BJ (cell line): ENCODE results near the gene HSPB2. TPM values are rescaled to one million over a fixed set of nuclear protein-coding genes. Genes with fewer than 3 reads are reported as not detected.

Experiments
- CTCF ChIA-PET: fragments of 350-600 bp; formaldehyde crosslinking; extraction: SDS; loops from one replicate; lab custom pipeline; 2021; ENCODE audit warnings: antibody characterized with exemption, inconsistent platforms; lab: Yijun Ruan, JAX
- POLR2A ChIA-PET: fragments of 300-600 bp; sonication (Branson Sonifier 250); formaldehyde crosslinking; extraction: SDS; loops from one replicate; lab custom pipeline; 2021; ENCODE audit warnings: antibody characterized with exemption; lab: Charles Lee
- DNase-seq: peaks from one replicate; pipeline ENCODE4 v3.0.0-alpha.2; 2011; ENCODE audit warnings: low read depth
- H3K27me3 ChIP-seq: 2 replicates; pipeline ENCODE4 v1.6.0; 2011; ENCODE audit warnings: low read length; ENCODE audit not compliant: control insufficient read depth, insufficient read depth
- H3K36me3 ChIP-seq: 2 replicates; pipeline ENCODE4 v1.5.1; 2011; ENCODE audit warnings: low read length; ENCODE audit not compliant: control insufficient read depth, insufficient read depth
- H3K4me3 ChIP-seq: 2 replicates; pipeline ENCODE4 v1.5.1; 2011; ENCODE audit warnings: low read depth, mild to moderate bottlenecking, control low read depth, low read length
- CTCF ChIP-seq: IDR thresholded peaks from 2 replicates; pipeline ENCODE4 v1.5.1; 2011; ENCODE audit warnings: low read depth, mild to moderate bottlenecking, control low read depth, inconsistent platforms, low read length, moderate library complexity; ENCODE audit not compliant: insufficient read depth
- polyA plus RNA-seq: library from polyadenylated mRNA; depleted of rRNA; stranded (reverse); fragments of >200 nt; gene quantifications from 2 replicates; pipeline ENCODE4 v1.2.3, GENCODE V29; 2011; rRNA removed
- small RNA-seq: library from RNA; depleted of rRNA; stranded (forward); fragments of <200 nt; gene quantifications from one replicate; pipeline ENCODE3, GENCODE V24; 2012; ENCODE audit warnings: low replicate concordance, low read depth; ENCODE audit not compliant: insufficient read length

HSPB2 gene
- polyA plus RNA-seq, 1 experiment = 4.0 TPM

- no peak for DNase-seq
- TF ChIP-seq CTCF = no peak
- ChIA-PET POLR2A (no interaction called here), CTCF (interaction anchor here (0.7 to 1.1 kb wide), 4 partner anchors 18 to 37 kb away, joined by 3 read pairs; no protein-coding TSS in a partner anchor)
- Histone ChIP-seq H3K4me3 (no peak overlapping the region), H3K36me3 (no peaks in the 10 kb centered on the region), H3K27me3 (no peaks in the 10 kb centered on the region)
These were observed 49.1 kb downstream of the HSPB2 start for GRCh38 chr11:111961389-111962300.

Small RNAs within 50 kb of the gene (small RNA-seq; reads per million reads assigned to genes)
- gene C11orf52 (not detected), gene GNG5P3 (not detected), gene RNA5SP351 (not detected), gene RPL37AP8 (not detected)

Other genes with a start within 250 kb of the HSPB2 start
- 20.7 and 32.5 TPM in 2 replicates for gene PPP2R1B, start 146.3 kb upstream of the HSPB2 start, polyA plus RNA-seq
- 23.7 and 38.2 TPM in 2 replicates for gene ALG9, start 41.2 kb upstream of the HSPB2 start, polyA plus RNA-seq
- 0.81 and 1.2 TPM in 2 replicates for gene FDXACB1, start 33.6 kb upstream of the HSPB2 start, polyA plus RNA-seq
- gene CFAP68, start 33.2 kb upstream of the HSPB2 start, polyA plus RNA-seq = 16.6 and 33.0 TPM in 2 replicates
- 76.7 and 83.6 TPM in 2 replicates for gene CRYAB, start 964 bp upstream of the HSPB2 start, polyA plus RNA-seq
- gene C11orf52, start 6.2 kb downstream of the HSPB2 start, polyA plus RNA-seq = 2.7 and 2.9 TPM in 2 replicates
- 13.5 and 13.9 TPM in 2 replicates for gene DIXDC1, start 24.6 kb downstream of the HSPB2 start, polyA plus RNA-seq
- gene DLAT, start 112.7 kb downstream of the HSPB2 start, polyA plus RNA-seq = 19.8 and 24.3 TPM in 2 replicates
- 0.82 and 1.7 TPM in 2 replicates for gene PIH1D2, start 161.3 kb downstream of the HSPB2 start, polyA plus RNA-seq
- gene NKAPD1, start 161.6 kb downstream of the HSPB2 start, polyA plus RNA-seq = 8.6 and 15.9 TPM in 2 replicates
- gene TIMM8B, start 174.0 kb downstream of the HSPB2 start, polyA plus RNA-seq = 112 and 118 TPM in 2 replicates
- gene SDHD, start 174.1 kb downstream of the HSPB2 start, polyA plus RNA-seq = 131 and 207 TPM in 2 replicates